ENCODE measurements around the gene RAP2A.

The RAP2A gene

GRCh38 chr13:97397267-97397666 lies 36.7 kb upstream of the RAP2A start:
- no peak for TF ChIP-seq CTCF (IDR thresholded peaks at IDR 0.05; ENCODE audit: low read length, missing control alignments)
- no peak overlapping the region for H3K4me3 ChIP-seq (replicated peaks; ENCODE audit: low read depth, low read length)
- no peak for DNase-seq (ENCODE audit: low read depth)

GRCh38 chr13:97401421-97401820 lies 32.5 kb upstream of the RAP2A start:
- H3K4me3 ChIP-seq (replicated peaks; ENCODE audit: low read depth, low read length) = no peak overlapping the region
- DNase-seq (ENCODE audit: low read depth) = no peak
- no peak for TF ChIP-seq CTCF (IDR thresholded peaks at IDR 0.05; ENCODE audit: low read length, missing control alignments)

GRCh38 chr13:97403893-97404750 lies 29.8 kb upstream of the RAP2A start:
- no peak overlapping the region for H3K4me3 ChIP-seq (replicated peaks; ENCODE audit: low read depth, low read length)
- TF ChIP-seq CTCF (IDR thresholded peaks at IDR 0.05; ENCODE audit: low read length, missing control alignments) = no peak
- no peak for DNase-seq (ENCODE audit: low read depth)

GRCh38 chr13:97407540-97407939 lies 26.4 kb upstream of the RAP2A start:
- no peak overlapping the region for H3K4me3 ChIP-seq (replicated peaks; ENCODE audit: low read depth, low read length)
- no peak for DNase-seq (ENCODE audit: low read depth)
- no peak for TF ChIP-seq CTCF (IDR thresholded peaks at IDR 0.05; ENCODE audit: low read length, missing control alignments)

- no peak for TF ChIP-seq CTCF (IDR thresholded peaks at IDR 0.05; ENCODE audit: low read length, missing control alignments)
- H3K4me3 ChIP-seq (replicated peaks; ENCODE audit: low read depth, low read length) = no peak overlapping the region
- no peak for DNase-seq (ENCODE audit: low read depth)
Observed at GRCh38 chr13:97408938-97409337, 25.0 kb upstream of the RAP2A start.

GRCh38 chr13:97411984-97412383 lies 22.0 kb upstream of the RAP2A start:
- TF ChIP-seq CTCF (IDR thresholded peaks at IDR 0.05; ENCODE audit: low read length, missing control alignments) = no peak
- DNase-seq (ENCODE audit: low read depth) = no peak
- no peak overlapping the region for H3K4me3 ChIP-seq (replicated peaks; ENCODE audit: low read depth, low read length)

- H3K4me3 ChIP-seq (replicated peaks; ENCODE audit: low read depth, low read length) = no peak overlapping the region
- no peak for TF ChIP-seq CTCF (IDR thresholded peaks at IDR 0.05; ENCODE audit: low read length, missing control alignments)
- DNase-seq (ENCODE audit: low read depth) = no peak
Observed at GRCh38 chr13:97413694-97414093, 20.3 kb upstream of the RAP2A start.
